ENCODE measurements around the gene ZYG11A.

ZYG11A gene

GRCh38 chr1:52926864-52927211, 84.3 kb downstream of the ZYG11A start:
- no peak for TF ChIP-seq CTCF (IDR thresholded peaks at IDR 0.05; ENCODE audit: insufficient read depth, low read depth, low read length, missing control alignments)
- DNase-seq (ENCODE audit: low read depth), result no peak
- peak overlapping the region; percentile 86 for H3K4me3 ChIP-seq (ENCODE audit: low read length)

GRCh38 chr1:52927212-52928014, 84.9 kb downstream of the ZYG11A start, which contains the start of gene SCP2:
Gene SCP2 (plus strand): TSS chr1:52927276. CDS start chr1:52927397, 121 bp downstream.
- peak within 1 kb of the TSS; percentile 86 for H3K4me3 ChIP-seq (ENCODE audit: low read length)
- DNase-seq (ENCODE audit: low read depth), result peak; percentile 79
- TF ChIP-seq CTCF (IDR thresholded peaks at IDR 0.05; ENCODE audit: insufficient read depth, low read depth, low read length, missing control alignments), result no peak

- peak overlapping the region; percentile 86 for H3K4me3 ChIP-seq (ENCODE audit: low read length)
- no peak for TF ChIP-seq CTCF (IDR thresholded peaks at IDR 0.05; ENCODE audit: insufficient read depth, low read depth, low read length, missing control alignments)
- DNase-seq (ENCODE audit: low read depth), result no peak
Observed at GRCh38 chr1:52928015-52928404, 85.5 kb downstream of the ZYG11A start.

GRCh38 chr1:52929019-52929418, 86.5 kb downstream of the ZYG11A start:
- no peak for TF ChIP-seq CTCF (IDR thresholded peaks at IDR 0.05; ENCODE audit: insufficient read depth, low read depth, low read length, missing control alignments)
- H3K4me3 ChIP-seq (ENCODE audit: low read length), result no peak overlapping the region
- DNase-seq (ENCODE audit: low read depth), result no peak

GRCh38 chr1:52937433-52938182, 95.0 kb downstream of the ZYG11A start:
- no peak for TF ChIP-seq CTCF (IDR thresholded peaks at IDR 0.05; ENCODE audit: insufficient read depth, low read depth, low read length, missing control alignments)
- no peak for DNase-seq (ENCODE audit: low read depth)
- no peak overlapping the region for H3K4me3 ChIP-seq (ENCODE audit: low read length)

- no peak for TF ChIP-seq CTCF (IDR thresholded peaks at IDR 0.05; ENCODE audit: insufficient read depth, low read depth, low read length, missing control alignments)
- DNase-seq (ENCODE audit: low read depth), result no peak
- no peak overlapping the region for H3K4me3 ChIP-seq (ENCODE audit: low read length)
Observed at GRCh38 chr1:52938183-52938451, 95.6 kb downstream of the ZYG11A start.
